HG02970 (cell line): Measurements from ENCODE around the gene MEIKIN.

Experiments used
- ATAC-seq: cut with Tn5 transposase; IDR thresholded peaks from one replicate; pipeline ENCODE4 v1.9.1; 2021; ENCODE audit warnings: mild to moderate bottlenecking, moderate library complexity, moderate number of reproducible peaks; ENCODE audit not compliant: unreplicated experiment, low FRiP score

MEIKIN gene

GRCh38 chr5:131974016-131974415 is 28.6 kb upstream of the MEIKIN start:
- no peak for ATAC-seq

- no peak for ATAC-seq
These were observed 27.7 kb upstream of the MEIKIN start for GRCh38 chr5:131973089-131973712.

GRCh38 chr5:131968396-131968954 is 23.0 kb upstream of the MEIKIN start:
- no peak for ATAC-seq

- ATAC-seq, result no peak
These were observed 21.1 kb upstream of the MEIKIN start for GRCh38 chr5:131966551-131966950.

- ATAC-seq, result no peak
These were observed 20.5 kb upstream of the MEIKIN start for GRCh38 chr5:131965826-131966415.

GRCh38 chr5:131959906-131960305 is 14.4 kb upstream of the MEIKIN start:
- ATAC-seq, result no peak

GRCh38 chr5:131959136-131959535 is 13.7 kb upstream of the MEIKIN start:
- ATAC-seq, result no peak

GRCh38 chr5:131957721-131958441 is 12.4 kb upstream of the MEIKIN start:
- ATAC-seq, result no peak

- no peak for ATAC-seq
These were observed 8.5 kb upstream of the MEIKIN start for GRCh38 chr5:131953969-131954368.

GRCh38 chr5:131952301-131952857 is 6.9 kb upstream of the MEIKIN start:
- no peak for ATAC-seq

- ATAC-seq, result no peak
These were observed 5.2 kb upstream of the MEIKIN start for GRCh38 chr5:131950706-131951105.

GRCh38 chr5:131947445-131947844 is 2.0 kb upstream of the MEIKIN start:
- no peak for ATAC-seq

- no peak for ATAC-seq
These were observed 537 bp downstream of the MEIKIN start for GRCh38 chr5:131944702-131945550.

- ATAC-seq, result no peak
These were observed 1.5 kb downstream of the MEIKIN start for GRCh38 chr5:131943916-131944315.

- ATAC-seq, result no peak
These were observed 3.4 kb downstream of the MEIKIN start for GRCh38 chr5:131942016-131942415.

- no peak for ATAC-seq
These were observed 5.6 kb downstream of the MEIKIN start for GRCh38 chr5:131939690-131940345.

GRCh38 chr5:131932235-131932634 is 13.2 kb downstream of the MEIKIN start:
- no peak for ATAC-seq

GRCh38 chr5:131928957-131929356 is 16.5 kb downstream of the MEIKIN start:
- no peak for ATAC-seq

- ATAC-seq, result no peak
These were observed 19.3 kb downstream of the MEIKIN start for GRCh38 chr5:131926168-131926567.

- ATAC-seq, result no peak
These were observed 29.0 kb downstream of the MEIKIN start for GRCh38 chr5:131916481-131916880.
